Measurements from ENCODE around the gene GPR156. TPM values are rescaled to one million over a fixed set of nuclear protein-coding genes. Genes with fewer than 3 reads are reported as not detected.

GPR156 gene
- total and polyA plus RNA-seq, 4 donors, result 0.08 to 0.71 (median 0.41) TPM

DNA sequence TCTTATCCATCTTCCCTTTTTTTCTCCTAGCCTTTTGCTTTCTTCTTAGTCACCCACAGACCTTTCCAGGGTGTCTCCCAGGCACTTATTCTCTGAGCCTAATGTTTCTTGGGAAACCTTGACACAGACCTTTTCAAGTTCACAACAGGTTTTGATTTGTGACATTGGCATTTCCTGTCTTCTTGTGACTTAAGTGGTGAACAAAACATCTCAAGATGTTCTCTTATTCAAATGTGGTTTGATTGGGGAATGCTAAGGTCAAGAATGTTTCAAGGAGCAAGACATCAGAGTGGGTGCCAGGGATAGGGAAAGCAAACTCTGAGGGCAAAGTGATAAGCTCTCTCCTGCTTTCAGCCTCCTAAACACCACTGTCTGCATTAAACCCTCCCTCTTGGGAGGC lies 122.6 kb downstream of the GPR156 start:
- Histone ChIP-seq H3K9ac (ENCODE audit: insufficient read depth in 1 of 2, low read length in 2 of 2) (no peak overlapping the region), H3K27me3 (ENCODE audit: control insufficient read depth in 3 of 3, insufficient read depth in 3 of 3, low read length in 2 of 3) (no peaks in the 10 kb centered on the region), H3K36me3 (ENCODE audit: control insufficient read depth in 4 of 4, insufficient read depth in 4 of 4, low read length in 4 of 4) (no peaks in the 10 kb centered on the region), H3K9me3 (ENCODE audit: control insufficient read depth in 4 of 4, insufficient read depth in 3 of 4, low read length in 3 of 4) (peaks cover 0 to 1% (median 0%) of the 10 kb centered on the region in 4 donors), H3K4me3 (no peak overlapping the region), H3K4me1 (ENCODE audit: control insufficient read depth in 5 of 5, insufficient read depth in 5 of 5, low read length in 5 of 5) (peaks cover 0 to 6% (median 0%) of the 10 kb centered on the region in 5 donors), H3K27ac (ENCODE audit: low read depth in 1 of 2, low read length in 1 of 2) (peak overlapping the region in 1 of 2 donors; percentile 67)
- ATAC-seq (ENCODE audit: insufficient read depth, low FRiP score) (peak; percentile 51), DNase-seq (no peak)
- TF ChIP-seq, protein P1, sequence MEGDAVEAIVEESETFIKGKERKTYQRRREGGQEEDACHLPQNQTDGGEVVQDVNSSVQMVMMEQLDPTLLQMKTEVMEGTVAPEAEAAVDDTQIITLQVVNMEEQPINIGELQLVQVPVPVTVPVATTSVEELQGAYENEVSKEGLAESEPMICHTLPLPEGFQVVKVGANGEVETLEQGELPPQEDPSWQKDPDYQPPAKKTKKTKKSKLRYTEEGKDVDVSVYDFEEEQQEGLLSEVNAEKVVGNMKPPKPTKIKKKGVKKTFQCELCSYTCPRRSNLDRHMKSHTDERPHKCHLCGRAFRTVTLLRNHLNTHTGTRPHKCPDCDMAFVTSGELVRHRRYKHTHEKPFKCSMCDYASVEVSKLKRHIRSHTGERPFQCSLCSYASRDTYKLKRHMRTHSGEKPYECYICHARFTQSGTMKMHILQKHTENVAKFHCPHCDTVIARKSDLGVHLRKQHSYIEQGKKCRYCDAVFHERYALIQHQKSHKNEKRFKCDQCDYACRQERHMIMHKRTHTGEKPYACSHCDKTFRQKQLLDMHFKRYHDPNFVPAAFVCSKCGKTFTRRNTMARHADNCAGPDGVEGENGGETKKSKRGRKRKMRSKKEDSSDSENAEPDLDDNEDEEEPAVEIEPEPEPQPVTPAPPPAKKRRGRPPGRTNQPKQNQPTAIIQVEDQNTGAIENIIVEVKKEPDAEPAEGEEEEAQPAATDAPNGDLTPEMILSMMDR (IDR thresholded peaks at IDR 0.05; ENCODE audit: control extremely low read depth, extremely low read depth), result no peak

- Histone ChIP-seq H3K36me3 (ENCODE audit: control insufficient read depth in 4 of 4, insufficient read depth in 4 of 4, low read length in 4 of 4) (no peaks in the 10 kb centered on the region), H3K9me3 (ENCODE audit: control insufficient read depth in 4 of 4, insufficient read depth in 3 of 4, low read length in 3 of 4) (peaks cover 0 to 1% (median 0%) of the 10 kb centered on the region in 4 donors), H3K27ac (ENCODE audit: low read depth in 1 of 2, low read length in 1 of 2) (peak overlapping the region in 1 of 2 donors; percentile 67), H3K4me3 (no peak overlapping the region), H3K4me1 (ENCODE audit: control insufficient read depth in 5 of 5, insufficient read depth in 5 of 5, low read length in 5 of 5) (peaks cover 0 to 10% (median 0%) of the 10 kb centered on the region in 5 donors), H3K9ac (ENCODE audit: insufficient read depth in 1 of 2, low read length in 2 of 2) (no peak overlapping the region), H3K27me3 (ENCODE audit: control insufficient read depth in 3 of 3, insufficient read depth in 3 of 3, low read length in 2 of 3) (no peaks in the 10 kb centered on the region)
- DNase-seq (no peak), ATAC-seq (ENCODE audit: insufficient read depth, low FRiP score) (no peak)
- TF ChIP-seq, protein P1 (IDR thresholded peaks at IDR 0.05; ENCODE audit: control extremely low read depth, extremely low read depth), result no peak
- WGBS, 2 donors, result 51 to 81% methylated on average over 3 of the region's 3 CpGs
Observed at GRCh38 chr3:120161902-120162301, 123.1 kb downstream of the GPR156 start.

- TF ChIP-seq, protein P1 (IDR thresholded peaks at IDR 0.05; ENCODE audit: control extremely low read depth, extremely low read depth), result no peak
Observed at GRCh38 chr3:120160050-120160449, 125.0 kb downstream of the GPR156 start.

DNA sequence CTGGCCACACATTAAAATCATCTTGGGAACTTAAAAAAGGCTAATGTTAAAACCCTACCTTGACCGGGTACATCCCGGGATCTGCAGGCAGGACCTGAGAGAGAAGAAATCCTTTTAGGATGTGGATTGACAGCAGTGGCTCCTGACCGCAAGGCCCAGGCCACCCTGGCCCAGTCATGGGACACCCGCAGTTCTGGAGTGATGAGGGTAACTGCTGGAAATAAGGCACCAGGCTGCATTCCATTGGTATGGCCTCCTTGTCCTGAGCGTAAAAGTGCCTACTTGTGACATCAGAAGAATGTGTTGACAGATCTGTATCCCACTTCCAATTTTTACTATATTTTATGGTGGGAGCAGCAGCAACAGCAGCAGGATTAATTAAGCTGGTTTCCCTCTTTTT lies 127.3 kb downstream of the GPR156 start:
- TF ChIP-seq, protein P1 (IDR thresholded peaks at IDR 0.05; ENCODE audit: control extremely low read depth, extremely low read depth), result no peak
- H3K27me3 ChIP-seq (ENCODE audit: control insufficient read depth in 3 of 3, insufficient read depth in 3 of 3, low read length in 2 of 3), result no peaks in the 10 kb centered on the region
- peak overlapping the region in 1 of 2 donors; percentile 68 for H3K27ac ChIP-seq (ENCODE audit: low read depth in 1 of 2, low read length in 1 of 2)
- H3K9me3 ChIP-seq (ENCODE audit: control insufficient read depth in 4 of 4, insufficient read depth in 3 of 4, low read length in 3 of 4), result peaks cover 0 to 10% (median 3%) of the 10 kb centered on the region in 4 donors
- DNase-seq (no peak), ATAC-seq (ENCODE audit: insufficient read depth, low FRiP score) (no peak)
- no peaks in the 10 kb centered on the region for H3K36me3 ChIP-seq (ENCODE audit: control insufficient read depth in 4 of 4, insufficient read depth in 4 of 4, low read length in 4 of 4)
- peaks cover 0 to 4% (median 0%) of the 10 kb centered on the region in 5 donors for H3K4me1 ChIP-seq (ENCODE audit: control insufficient read depth in 5 of 5, insufficient read depth in 5 of 5, low read length in 5 of 5)
- H3K9ac ChIP-seq (ENCODE audit: insufficient read depth in 1 of 2, low read length in 2 of 2), result no peak overlapping the region
- WGBS, 2 donors, result 94 to 96% methylated on average over 5 of the region's 5 CpGs
- no peak overlapping the region for H3K4me3 ChIP-seq

More at GRCh38 chr3:120160050-120160449, 125.0 kb downstream of the GPR156 start:
- peak; percentile 19 to 55 (median 22) for DNase-seq
- no peak overlapping the region for H3K9ac ChIP-seq (ENCODE audit: insufficient read depth in 1 of 2, low read length in 2 of 2)
- H3K27ac ChIP-seq (ENCODE audit: low read depth in 1 of 2, low read length in 1 of 2), result peak overlapping the region in 1 of 2 donors; percentile 68
- peaks cover 0 to 10% (median 0%) of the 10 kb centered on the region in 5 donors for H3K4me1 ChIP-seq (ENCODE audit: control insufficient read depth in 5 of 5, insufficient read depth in 5 of 5, low read length in 5 of 5)
- H3K36me3 ChIP-seq (ENCODE audit: control insufficient read depth in 4 of 4, insufficient read depth in 4 of 4, low read length in 4 of 4), result no peaks in the 10 kb centered on the region
- H3K27me3 ChIP-seq (ENCODE audit: control insufficient read depth in 3 of 3, insufficient read depth in 3 of 3, low read length in 2 of 3), result no peaks in the 10 kb centered on the region
- H3K9me3 ChIP-seq (ENCODE audit: control insufficient read depth in 4 of 4, insufficient read depth in 3 of 4, low read length in 3 of 4), result peaks cover 0 to 3% (median under 1%) of the 10 kb centered on the region in 4 donors
- peak; percentile 56 for ATAC-seq (ENCODE audit: insufficient read depth, low FRiP score)
- no peak overlapping the region for H3K4me3 ChIP-seq
- 19 to 26% methylated on average over 1 of the region's 1 CpG for WGBS, 2 donors
